HEK293T (cell line): ENCODE results near the gene SUN2.

Experiments used
- BHLHE40 ChIP-seq: fragments of 450-650 bp; IDR thresholded peaks from 2 replicates; pipeline ENCODE4 v1.6.1; 2016; ENCODE audit warnings: mild to moderate bottlenecking, moderate library complexity, borderline replicate concordance
- FOXA1 ChIP-seq: fragments of 450-650 bp; IDR thresholded peaks from 2 replicates; pipeline ENCODE4 v1.6.1; 2016; ENCODE audit warnings: mild to moderate bottlenecking
- FOXK2 ChIP-seq: fragments of 450-650 bp; IDR thresholded peaks from 2 replicates; pipeline ENCODE4 v1.6.1; 2016; ENCODE audit warnings: mild to moderate bottlenecking
- HDGF ChIP-seq: fragments of 450-650 bp; IDR thresholded peaks from 2 replicates; pipeline ENCODE4 v1.6.1; 2017; ENCODE audit warnings: antibody characterized with exemption, borderline replicate concordance
- PKNOX1 ChIP-seq: fragments of 450-650 bp; IDR thresholded peaks from 2 replicates; pipeline ENCODE4 v1.6.1; 2016
- SP1 ChIP-seq: fragments of 450-650 bp; IDR thresholded peaks from 2 replicates; pipeline ENCODE4 v1.6.1; 2017
- SUZ12 ChIP-seq: fragments of 450-650 bp; IDR thresholded peaks from 2 replicates; pipeline ENCODE4 v1.6.1; 2016; ENCODE audit warnings: mild to moderate bottlenecking
- TARDBP ChIP-seq: fragments of 450-650 bp; IDR thresholded peaks from 2 replicates; pipeline ENCODE4 v1.6.1; 2016

GRCh38 chr22:38741576-38741975, 14.2 kb downstream of the SUN2 start:
- no peak for TF ChIP-seq TARDBP
- no peak for TF ChIP-seq FOXK2
- no peak for TF ChIP-seq PKNOX1
- TF ChIP-seq FOXA1: no peak
- TF ChIP-seq BHLHE40: no peak
- no peak for TF ChIP-seq SP1
- no peak for TF ChIP-seq SUZ12
- no peak for TF ChIP-seq HDGF
